PC-9 (cell line): ENCODE results near the gene IMPA2. TPM values are rescaled to one million over a fixed set of nuclear protein-coding genes. Genes with fewer than 3 reads are reported as not detected.

ENCODE experiments used
- Bru-seq: library from RNA; stranded (reverse); fragments of 400-500 nt; gene quantifications from one replicate; lab custom pipeline; 2021; lab: Mats Ljungman, UMichigan
- BruChase-seq, 2 experiments: library from RNA; stranded (reverse); fragments of 400-500 nt; gene quantifications; one replicate each; lab custom pipeline; 2021; lab: Mats Ljungman, UMichigan
- BruUV-seq: library from RNA; stranded (reverse); fragments of 400-500 nt; replicated peaks from 2 replicates; lab custom pipeline; 2021; lab: Mats Ljungman, UMichigan
- CTCF ChIA-PET: fragments of 300-600 bp; sonication (Branson Sonifier 250); formaldehyde crosslinking; loops from one replicate; lab custom pipeline; 2022; ENCODE audit warnings: antibody characterized with exemption; lab: Charles Lee
- POLR2A ChIA-PET: fragments of 300-600 bp; sonication (Branson Sonifier 250); formaldehyde crosslinking; loops from one replicate; lab custom pipeline; 2022; ENCODE audit warnings: antibody characterized with exemption; ENCODE audit not compliant: unreplicated experiment; lab: Charles Lee
- DNase-seq, 2 experiments: peaks; one replicate each; pipeline versions ENCODE4 v3.0.0 to v3.0.0-alpha.2; 2015 to 2022; ENCODE audit warnings: mixed read lengths in 1 of 2
- H2AFZ ChIP-seq: fragments of 200-600 bp; sonication (generic); 2 replicates; pipeline ENCODE4 v1.8.1; 2017; ENCODE audit warnings: antibody characterized with exemption
- H3F3A ChIP-seq: fragments of 200-600 bp; sonication (generic); 2 replicates; pipeline ENCODE4 v1.8.1; 2017; ENCODE audit warnings: antibody characterized with exemption, mild to moderate bottlenecking, low read depth; ENCODE audit not compliant: insufficient read depth
- H3K27ac ChIP-seq: fragments of 200-600 bp; sonication (generic); 2 replicates; pipeline ENCODE4 v1.6.1; 2016; ENCODE audit warnings: mixed run types
- H3K27me3 ChIP-seq: fragments of 200-600 bp; sonication (generic); 2 replicates; pipeline ENCODE4 v1.6.1; 2016; ENCODE audit warnings: low read depth, mixed run types; ENCODE audit not compliant: insufficient read depth
- H3K36me3 ChIP-seq: fragments of 200-600 bp; sonication (generic); 2 replicates; pipeline ENCODE4 v1.6.1; 2016; ENCODE audit warnings: low read depth, mixed run types
- H3K4me1 ChIP-seq: fragments of 200-600 bp; sonication (generic); replicated peaks from 2 replicates; pipeline ENCODE4 v1.6.1; 2016; ENCODE audit warnings: mixed run types; ENCODE audit not compliant: insufficient read depth
- H3K4me2 ChIP-seq: fragments of 200-600 bp; sonication (generic); 2 replicates; pipeline ENCODE4 v1.6.1; 2017; ENCODE audit warnings: mixed run types
- H3K4me3 ChIP-seq: fragments of 200-600 bp; sonication (generic); 2 replicates; pipeline ENCODE4 v1.6.1; 2016; ENCODE audit warnings: mixed run types
- H3K79me2 ChIP-seq: fragments of 200-600 bp; sonication (generic); 2 replicates; pipeline ENCODE4 v1.6.1; 2017; ENCODE audit warnings: low read depth, mixed run types
- H3K9me2 ChIP-seq: fragments of 200-600 bp; sonication (generic); 2 replicates; pipeline ENCODE4 v1.8.1; 2017; ENCODE audit warnings: mild to moderate bottlenecking; ENCODE audit not compliant: insufficient read depth
- H3K9me3 ChIP-seq: fragments of 200-600 bp; sonication (generic); 2 replicates; pipeline ENCODE4 v1.8.1; 2016; ENCODE audit warnings: low read depth; ENCODE audit not compliant: insufficient read depth
- H4K20me1 ChIP-seq: fragments of 200-600 bp; sonication (generic); 2 replicates; pipeline ENCODE4 v1.8.1; 2017; ENCODE audit not compliant: insufficient read depth
- CTCF ChIP-seq: fragments of 200-600 bp; sonication (generic); conservative IDR thresholded peaks from 2 replicates; pipeline ENCODE4 v1.6.1; 2017; ENCODE audit warnings: mixed run types, antibody characterized with exemption, mild to moderate bottlenecking, moderate library complexity
- EZH2 ChIP-seq: fragments of 200-600 bp; sonication (generic); IDR thresholded peaks from 2 replicates; pipeline ENCODE4 v1.8.0; 2017; ENCODE audit warnings: antibody characterized with exemption, low read depth
- intact Hi-C: fragments of 100-400 bp; cut with micrococcal nuclease; formaldehyde crosslinking; loops from one replicate; pipeline ENCODE4 v1.10.0; 2022; ENCODE audit not compliant: unreplicated experiment
- long read RNA-seq: library from polyadenylated mRNA; stranded (forward); transcript quantifications from one replicate; pipeline ENCODE4 v2.0.0, GENCODE V29; 2022
- total RNA-seq: library from RNA; stranded (reverse); gene quantifications from 2 replicates; pipeline ENCODE4 v1.2.3, GENCODE V29; 2021

IMPA2 gene
- total RNA-seq = 83.6 and 91.4 TPM in 2 replicates
- percentile 71 among the genes with signal in this experiment for Bru-seq, nascent RNA
- BruChase-seq, experiment 1, labeled RNA remaining after a 2-hour chase = percentile 61 among the genes with signal in this experiment
- BruChase-seq, experiment 2, labeled RNA remaining after a 6-hour chase = percentile 66 among the genes with signal in this experiment
- long read RNA-seq, transcript IMPA2-201 (8 exons, 1,534 nt) = major isoform, 159 of 184 reads
- long read RNA-seq, partial matches to known transcripts = 5 of 184 reads
- long read RNA-seq, other reads (novel, unspliced or antisense) = 19 of 184 reads

GRCh38 chr18:11981192-11981542, at the start of gene IMPA2:
Gene IMPA2, plus strand, starts transcription at chr18:11981507. Its CDS starts 163 bp downstream, at chr18:11981670.
- Histone ChIP-seq H3K9me2 (no peaks in the 10 kb centered on the region), H2AFZ (peak within 1 kb of the TSS; percentile 94), H3K79me2 (peaks cover 10% of the 10 kb centered on the region), H3K36me3 (no peaks in the 10 kb centered on the region), H3F3A (peaks cover 26% of the 10 kb centered on the region; the same call in 1 of the 2 replicates), H3K9me3 (no peaks in the 10 kb centered on the region), H3K4me1 (peaks cover 31% of the 10 kb centered on the region), H3K27ac (peak within 1 kb of the TSS; percentile 84), H3K27me3 (no peaks in the 10 kb centered on the region), H3K4me3 (peak within 1 kb of the TSS; percentile 69), H3K4me2 (peak within 1 kb of the TSS; percentile 89), H4K20me1 (no peaks in the 10 kb centered on the region)
- CTCF ChIA-PET = interaction anchor here (0.7 to 3.2 kb wide), 7 partner anchors 14 to 443 kb away, joined by 4 to 15 read pairs (median 8); no protein-coding TSS in a partner anchor
- no TSS peak for BruUV-seq
- intact Hi-C loops = loop anchor here (1.0 to 10.0 kb wide), 3 partner anchors 34 to 394 kb away; partner anchors contain the start of genes AFG3L2 and MPPE1
- TF ChIP-seq CTCF (no peak), EZH2 (no peak)
- no peak for DNase-seq
- POLR2A ChIA-PET = interaction anchor here (0.5 to 1.8 kb wide), 13 partner anchors 12 to 609 kb away, joined by 4 to 57 read pairs (median 5); partner anchors contain the start of gene PRELID3A

GRCh38 chr18:11932393-11932792, 48.9 kb upstream of the IMPA2 start:
- Histone ChIP-seq H3K4me1 (no peaks in the 10 kb centered on the region), H3K4me3 (no peak overlapping the region), H3K79me2 (no peaks in the 10 kb centered on the region), H3K36me3 (no peaks in the 10 kb centered on the region), H3F3A (no peaks in the 10 kb centered on the region), H3K27ac (no peak overlapping the region), H2AFZ (no peak overlapping the region), H3K27me3 (no peaks in the 10 kb centered on the region), H3K9me3 (no peaks in the 10 kb centered on the region), H3K9me2 (no peaks in the 10 kb centered on the region), H3K4me2 (no peak overlapping the region), H4K20me1 (no peaks in the 10 kb centered on the region)
- BruUV-seq = no TSS peak
- TF ChIP-seq EZH2 (no peak), CTCF (no peak)
- POLR2A ChIA-PET = interaction anchor here (0.6 kb wide), 1 partner anchor 195 kb away, joined by 5 read pairs; no protein-coding TSS in a partner anchor
- DNase-seq = no peak
- intact Hi-C loops = no loop called here
- CTCF ChIA-PET = no interaction called here

- Histone ChIP-seq H3F3A (peaks cover 7% of the 10 kb centered on the region), H3K9me3 (no peaks in the 10 kb centered on the region), H3K36me3 (no peaks in the 10 kb centered on the region), H3K4me1 (no peaks in the 10 kb centered on the region), H3K4me3 (no peak overlapping the region), H3K27ac (no peak overlapping the region), H2AFZ (no peak overlapping the region), H3K79me2 (no peaks in the 10 kb centered on the region), H3K4me2 (no peak overlapping the region), H4K20me1 (no peaks in the 10 kb centered on the region), H3K9me2 (no peaks in the 10 kb centered on the region), H3K27me3 (no peaks in the 10 kb centered on the region)
- TF ChIP-seq CTCF (peak; percentile 85), EZH2 (no peak)
- POLR2A ChIA-PET = interaction anchor here (0.6 kb wide), 2 partner anchors 10 to 1053 kb away, joined by 4 read pairs; partner anchors contain the start of gene CEP192
- peak; percentile 61 to 70 for DNase-seq
- BruUV-seq = no TSS peak
- intact Hi-C loops = loop anchor here (1.0 kb wide), 4 partner anchors 57 to 283 kb away; no protein-coding TSS in a partner anchor
- CTCF ChIA-PET = interaction anchor here (0.5 to 2.8 kb wide), 13 partner anchors 9 to 205 kb away, joined by 3 to 41 read pairs (median 4); partner anchors contain the start of gene IMPA2
Measured at GRCh38 chr18:11937874-11938478, 43.3 kb upstream of the IMPA2 start.
